Retinal pigment epithelial cell (primary cell): Measurements from ENCODE around the gene USP24.

Source experiments
- DNase-seq: peaks from one replicate; pipeline ENCODE4 v3.0.0-alpha.2; 2010; ENCODE audit warnings: low read depth
- H3K4me3 ChIP-seq: 2 replicates; pipeline ENCODE4 v1.5.1; 2011; ENCODE audit warnings: mild to moderate bottlenecking, low read length, control low read depth, moderate library complexity
- TF ChIP-seq, protein P1 (sequence below): conservative IDR thresholded peaks from 2 replicates; pipeline ENCODE4 v1.5.1; 2011; ENCODE audit warnings: low read depth, low read length, control low read depth, inconsistent platforms

The USP24 gene

DNA sequence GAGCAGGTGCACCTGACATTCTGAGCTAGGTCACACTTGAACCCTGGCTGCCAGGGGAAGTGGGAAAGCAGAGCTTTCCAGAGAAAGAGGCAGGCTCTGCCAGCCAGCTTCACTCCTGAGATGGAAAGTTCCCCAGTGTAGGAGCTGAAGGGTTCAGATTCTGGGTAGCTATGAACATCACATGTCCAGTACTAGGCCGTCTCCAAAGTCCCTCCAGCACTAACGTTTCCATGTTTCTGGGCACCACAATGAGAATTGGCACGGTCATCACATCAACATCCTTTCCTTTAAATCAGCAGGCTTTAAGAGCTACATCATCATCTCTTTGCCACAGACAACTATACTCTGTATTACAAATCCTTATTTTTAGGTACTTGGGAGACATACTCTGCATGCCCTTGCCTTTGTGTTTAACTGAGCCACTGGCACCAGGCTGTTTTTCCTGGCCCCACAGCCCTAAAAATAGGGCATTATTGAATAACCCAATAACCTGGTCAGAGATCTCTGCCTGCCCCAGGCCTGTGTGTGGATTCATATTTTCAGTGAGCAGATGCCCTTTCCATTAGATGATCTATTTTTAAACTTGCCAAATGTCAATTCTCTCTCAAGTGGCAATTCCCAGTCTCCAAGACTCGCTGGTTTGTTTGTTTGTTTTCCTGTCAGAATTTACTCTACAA, 35.4 kb upstream of the USP24 start:
- no peak for DNase-seq
- TF ChIP-seq, protein P1, sequence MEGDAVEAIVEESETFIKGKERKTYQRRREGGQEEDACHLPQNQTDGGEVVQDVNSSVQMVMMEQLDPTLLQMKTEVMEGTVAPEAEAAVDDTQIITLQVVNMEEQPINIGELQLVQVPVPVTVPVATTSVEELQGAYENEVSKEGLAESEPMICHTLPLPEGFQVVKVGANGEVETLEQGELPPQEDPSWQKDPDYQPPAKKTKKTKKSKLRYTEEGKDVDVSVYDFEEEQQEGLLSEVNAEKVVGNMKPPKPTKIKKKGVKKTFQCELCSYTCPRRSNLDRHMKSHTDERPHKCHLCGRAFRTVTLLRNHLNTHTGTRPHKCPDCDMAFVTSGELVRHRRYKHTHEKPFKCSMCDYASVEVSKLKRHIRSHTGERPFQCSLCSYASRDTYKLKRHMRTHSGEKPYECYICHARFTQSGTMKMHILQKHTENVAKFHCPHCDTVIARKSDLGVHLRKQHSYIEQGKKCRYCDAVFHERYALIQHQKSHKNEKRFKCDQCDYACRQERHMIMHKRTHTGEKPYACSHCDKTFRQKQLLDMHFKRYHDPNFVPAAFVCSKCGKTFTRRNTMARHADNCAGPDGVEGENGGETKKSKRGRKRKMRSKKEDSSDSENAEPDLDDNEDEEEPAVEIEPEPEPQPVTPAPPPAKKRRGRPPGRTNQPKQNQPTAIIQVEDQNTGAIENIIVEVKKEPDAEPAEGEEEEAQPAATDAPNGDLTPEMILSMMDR, result no peak
- H3K4me3 ChIP-seq, result no peak overlapping the region

DNA sequence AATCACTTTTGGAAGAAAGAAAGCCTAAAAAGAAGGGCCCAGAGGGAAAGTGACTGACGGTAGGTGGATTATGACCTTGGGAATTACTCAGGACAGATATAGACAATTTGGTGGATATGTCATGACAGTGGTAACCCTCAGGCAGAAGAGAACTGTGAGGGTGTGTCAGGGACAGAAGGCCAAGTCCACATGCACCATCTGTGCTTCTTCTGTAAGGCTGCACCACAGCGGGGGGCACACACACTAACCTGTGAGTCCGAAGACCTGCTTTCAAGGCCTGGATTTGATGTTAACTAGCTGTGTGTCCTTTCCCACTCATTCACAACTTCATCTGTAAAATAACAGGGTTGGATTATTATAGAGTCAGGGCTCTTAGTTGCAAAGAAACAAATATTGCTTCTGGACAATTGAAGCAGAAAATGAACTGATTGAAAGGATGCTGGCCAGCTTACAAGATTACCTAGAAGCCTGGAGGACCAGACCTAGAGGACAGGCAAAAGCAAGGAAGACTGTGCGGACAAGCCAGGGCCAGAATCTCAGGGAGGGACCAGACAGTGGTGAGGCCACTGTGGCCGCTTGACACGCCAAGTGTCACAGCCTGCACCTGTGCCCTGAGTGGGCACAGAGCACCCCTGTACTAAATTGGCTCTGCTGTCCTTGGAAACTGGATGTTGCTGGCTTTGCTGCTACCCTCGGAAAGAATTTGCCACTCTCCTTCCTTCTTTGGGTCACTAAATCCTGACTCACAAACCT, 34.7 kb upstream of the USP24 start:
- no peak for DNase-seq
- no peak overlapping the region for H3K4me3 ChIP-seq
- TF ChIP-seq, protein P1, result no peak

DNA sequence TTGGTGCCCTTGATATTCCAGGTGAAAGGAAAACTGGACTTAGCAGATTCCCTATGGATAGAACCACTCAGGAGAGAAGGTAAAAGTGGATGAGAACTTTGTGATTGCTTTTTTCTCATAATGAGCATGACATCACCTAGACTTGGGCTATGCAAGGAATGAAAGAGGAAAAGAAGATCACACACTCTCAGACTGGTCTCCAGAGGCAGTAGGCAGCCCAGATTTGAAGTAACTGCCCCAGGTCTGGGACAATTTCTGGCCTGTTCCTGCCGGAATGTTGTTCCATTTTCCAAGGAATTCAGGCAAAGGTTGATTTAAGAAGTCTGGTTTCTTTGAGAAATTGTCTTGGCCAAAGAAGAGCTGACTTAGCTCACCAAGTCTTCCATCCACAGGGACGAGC, 31.7 kb upstream of the USP24 start:
- H3K4me3 ChIP-seq, result no peak overlapping the region
- TF ChIP-seq, protein P1, result no peak

DNA sequence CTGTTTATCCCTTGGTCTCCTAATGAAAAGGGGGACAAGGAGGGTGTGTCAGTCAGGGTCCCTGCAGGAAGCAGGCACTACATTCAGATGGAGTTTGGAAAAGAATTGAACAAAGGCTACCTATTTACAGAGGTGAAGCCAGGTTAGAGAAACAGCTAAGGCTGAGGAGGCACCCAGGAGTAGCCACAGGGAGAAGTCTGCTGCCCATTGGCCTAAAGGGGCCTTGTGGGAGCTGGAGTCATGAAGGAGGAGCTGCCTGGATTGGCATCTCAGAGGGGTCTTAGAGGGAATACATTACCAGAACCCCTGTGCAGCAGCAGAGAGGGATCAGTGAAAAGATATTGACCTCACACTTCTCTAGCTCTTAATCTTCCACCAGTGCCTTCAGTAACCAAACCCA, 31.2 kb upstream of the USP24 start:
- no peak overlapping the region for H3K4me3 ChIP-seq
- TF ChIP-seq, protein P1, result no peak
- no peak for DNase-seq

More for the DNA sequence above, 31.7 kb upstream of the USP24 start:
- no peak for DNase-seq

DNA sequence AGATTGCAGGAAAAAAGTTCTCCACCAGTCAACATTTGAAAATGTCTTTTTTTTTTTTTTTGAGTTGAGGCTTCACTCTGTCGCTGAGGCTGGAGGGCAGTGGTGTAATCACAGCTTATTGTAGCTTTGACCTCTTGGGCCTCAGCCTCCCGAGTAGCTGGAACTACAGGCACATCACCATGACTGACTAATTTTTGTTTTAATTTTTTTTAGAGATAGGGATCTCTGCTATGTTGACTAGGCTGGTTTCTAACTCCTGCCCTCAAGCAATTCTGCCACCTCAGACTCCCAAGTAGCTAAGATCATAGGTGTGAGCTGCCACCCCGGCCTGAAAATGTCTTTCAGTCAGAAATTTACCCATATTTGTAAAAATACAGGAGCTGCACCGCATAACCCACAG, 30.6 kb upstream of the USP24 start:
- H3K4me3 ChIP-seq, result no peak overlapping the region
- DNase-seq, result no peak
- TF ChIP-seq, protein P1, result no peak

DNA sequence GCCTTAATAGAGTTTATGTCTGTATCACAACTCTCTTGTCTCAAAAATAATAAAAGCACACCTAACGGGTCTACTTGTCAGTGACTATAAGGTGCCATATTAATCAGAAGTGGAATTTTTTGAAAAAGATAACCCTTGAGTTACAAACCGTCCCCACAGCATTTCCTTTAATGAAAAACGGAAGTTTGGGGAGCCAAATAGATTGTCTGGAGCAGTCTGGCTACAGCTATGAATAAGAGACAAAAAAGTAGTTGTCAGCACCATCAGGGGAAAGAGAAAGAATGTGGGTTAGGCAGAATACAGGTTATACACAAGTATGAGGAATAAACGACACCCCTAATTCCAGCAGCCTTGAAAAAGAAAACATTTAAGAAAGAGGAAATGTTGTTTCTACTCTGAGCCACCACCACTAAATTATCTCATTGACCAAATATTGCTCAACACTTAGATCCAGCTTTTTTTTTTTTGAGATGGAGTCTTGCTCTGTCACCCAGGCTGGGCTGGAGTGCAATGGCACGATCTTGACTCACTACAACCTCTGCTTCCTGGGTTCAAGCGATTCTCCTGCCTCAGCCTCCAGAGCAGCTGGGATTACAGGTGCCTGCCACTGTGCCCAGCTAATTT, 29.4 kb upstream of the USP24 start:
- no peak overlapping the region for H3K4me3 ChIP-seq
- TF ChIP-seq, protein P1, result no peak

DNA sequence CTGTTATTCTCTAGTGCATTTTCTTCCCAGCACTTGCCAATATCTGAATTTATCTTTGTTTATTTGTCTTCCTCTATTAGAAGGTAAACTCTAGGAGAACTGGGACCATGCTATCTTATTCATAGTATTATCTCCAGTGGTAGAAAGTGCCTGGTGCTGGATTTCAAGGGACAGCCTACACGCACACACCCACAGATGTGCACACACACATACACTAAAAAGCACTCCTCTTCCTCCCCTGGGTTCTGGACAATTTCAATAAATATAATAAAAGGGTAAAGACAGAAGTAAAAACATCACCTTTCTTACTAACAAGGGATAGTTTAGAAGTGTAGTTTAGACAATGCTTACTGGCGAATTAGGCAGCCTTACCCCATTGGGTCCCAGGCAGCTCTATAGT, 28.5 kb upstream of the USP24 start:
- TF ChIP-seq, protein P1, result no peak
- no peak for DNase-seq
- H3K4me3 ChIP-seq, result no peak overlapping the region

More for the DNA sequence above, 29.4 kb upstream of the USP24 start:
- no peak for DNase-seq
